Karpas-422 (cell line): ENCODE data around the gene TNIP2. TPM values are rescaled to one million over a fixed set of nuclear protein-coding genes. Genes with fewer than 3 reads are reported as not detected.

Source experiments
- DNase-seq: peaks from one replicate; pipeline ENCODE4 v3.0.0-alpha.2; 2015
- H2AFZ ChIP-seq: fragments of 200-600 bp; sonication (generic); 2 replicates; pipeline ENCODE4 v1.6.1; 2014; ENCODE audit warnings: antibody characterized with exemption, low read length, mixed read lengths
- H3K27ac ChIP-seq: fragments of 200-600 bp; sonication (generic); 2 replicates; pipeline ENCODE4 v1.5.1; 2014; ENCODE audit warnings: mild to moderate bottlenecking, low read length, moderate library complexity
- H3K27me3 ChIP-seq: fragments of 200-600 bp; sonication (generic); 2 replicates; pipeline ENCODE4 v1.6.1; 2014; ENCODE audit warnings: low read length, mixed read lengths
- H3K36me3 ChIP-seq: fragments of 200-600 bp; sonication (generic); 2 replicates; pipeline ENCODE4 v1.6.1; 2014; ENCODE audit warnings: low read length, mixed read lengths; ENCODE audit not compliant: insufficient read depth
- H3K4me1 ChIP-seq: fragments of 200-600 bp; sonication (generic); 2 replicates; pipeline ENCODE4 v1.6.1; 2014; ENCODE audit warnings: mild to moderate bottlenecking, low read length, mixed read lengths
- H3K4me2 ChIP-seq: fragments of 200-600 bp; sonication (generic); 2 replicates; pipeline ENCODE4 v1.6.1; 2014; ENCODE audit warnings: low read length, low read depth, mild to moderate bottlenecking; ENCODE audit not compliant: poor library complexity, severe bottlenecking
- H3K4me3 ChIP-seq: fragments of 200-600 bp; sonication (generic); 2 replicates; pipeline ENCODE4 v1.5.1; 2014; ENCODE audit warnings: mild to moderate bottlenecking, antibody characterized with exemption, low read length, mixed read lengths
- H3K79me2 ChIP-seq: fragments of 200-600 bp; sonication (generic); 2 replicates; pipeline ENCODE4 v1.6.1; 2014; ENCODE audit warnings: mild to moderate bottlenecking, low read length, mixed read lengths
- H3K9ac ChIP-seq: fragments of 200-600 bp; sonication (generic); 2 replicates; pipeline ENCODE4 v1.6.0; 2014; ENCODE audit warnings: low read length
- H3K9me2 ChIP-seq: fragments of 200-600 bp; sonication (generic), shearing (Covaris generic); replicated peaks from 2 replicates; pipeline ENCODE4 v1.6.0; 2014; ENCODE audit warnings: mild to moderate bottlenecking, low read length, moderate library complexity; ENCODE audit not compliant: insufficient read depth
- H3K9me3 ChIP-seq: fragments of 300-700, 200-600 bp; sonication (generic); 2 replicates; pipeline ENCODE4 v1.6.1; 2014; ENCODE audit warnings: low read length, mixed read lengths
- H4K20me1 ChIP-seq: fragments of 200-600 bp; sonication (generic); 2 replicates; pipeline ENCODE4 v1.6.1; 2014; ENCODE audit warnings: mild to moderate bottlenecking, antibody characterized with exemption, low read length, low read depth; ENCODE audit not compliant: insufficient read depth
- total RNA-seq: library from RNA; depleted of rRNA; stranded (reverse); fragments of >200 nt; shearing (Covaris generic); gene quantifications from 2 replicates; pipeline ENCODE4 v1.2.3, GENCODE V29; 2014; ENCODE audit warnings: low replicate concordance; rRNA removed

TNIP2 gene
- total RNA-seq, 1 experiment from 2014 or later, result 30.6 TPM

GRCh38 chr4:2698504-2698903 lies 57.6 kb downstream of the TNIP2 start:
- Histone ChIP-seq H3K27me3 (no peaks in the 10 kb centered on the region), H3K9me3 (no peaks in the 10 kb centered on the region), H3K4me2 (no peak overlapping the region), H3K9me2 (no peaks in the 10 kb centered on the region), H4K20me1 (no peaks in the 10 kb centered on the region), H3K9ac (no peak overlapping the region), H3K4me1 (peaks cover 49% of the 10 kb centered on the region), H3K36me3 (peaks cover 27% of the 10 kb centered on the region), H3K79me2 (peaks cover 27% of the 10 kb centered on the region), H3K27ac (peak overlapping the region; percentile 100), H2AFZ (no peak overlapping the region), H3K4me3 (no peak overlapping the region)
- DNase-seq, result no peak

DNA sequence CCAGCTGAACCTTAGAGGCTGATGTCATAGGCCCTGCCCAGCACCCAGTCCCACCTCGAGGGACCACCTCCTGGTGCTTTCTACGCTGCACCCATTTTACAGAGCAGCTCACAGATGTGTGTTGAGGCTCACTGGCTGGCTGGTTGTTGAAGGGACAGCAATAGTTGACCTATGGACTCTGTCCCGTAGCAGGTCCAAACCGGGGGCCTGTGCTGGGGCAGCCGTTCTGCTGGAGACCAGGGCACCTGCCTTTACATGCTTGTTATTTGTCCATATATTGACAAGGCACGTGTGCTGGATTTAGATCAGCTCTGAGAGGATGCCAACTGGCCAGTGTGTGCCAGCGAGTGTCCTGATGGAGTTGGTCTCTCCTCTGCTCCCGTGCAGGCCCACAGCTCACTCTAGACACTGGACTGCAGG lies 58.1 kb downstream of the TNIP2 start:
- H3K9me2 ChIP-seq, result no peaks in the 10 kb centered on the region
- DNase-seq, result no peak
- no peak overlapping the region for H3K9ac ChIP-seq
- peaks cover 27% of the 10 kb centered on the region for H3K79me2 ChIP-seq
- peaks cover 22% of the 10 kb centered on the region for H3K36me3 ChIP-seq
- no peaks in the 10 kb centered on the region for H3K27me3 ChIP-seq
- H4K20me1 ChIP-seq, result no peaks in the 10 kb centered on the region
- H3K9me3 ChIP-seq, result no peaks in the 10 kb centered on the region
- H3K27ac ChIP-seq, result peak overlapping the region; percentile 100
- H3K4me3 ChIP-seq, result no peak overlapping the region
- no peak overlapping the region for H2AFZ ChIP-seq
- no peak overlapping the region for H3K4me2 ChIP-seq
- peaks cover 53% of the 10 kb centered on the region for H3K4me1 ChIP-seq

DNA sequence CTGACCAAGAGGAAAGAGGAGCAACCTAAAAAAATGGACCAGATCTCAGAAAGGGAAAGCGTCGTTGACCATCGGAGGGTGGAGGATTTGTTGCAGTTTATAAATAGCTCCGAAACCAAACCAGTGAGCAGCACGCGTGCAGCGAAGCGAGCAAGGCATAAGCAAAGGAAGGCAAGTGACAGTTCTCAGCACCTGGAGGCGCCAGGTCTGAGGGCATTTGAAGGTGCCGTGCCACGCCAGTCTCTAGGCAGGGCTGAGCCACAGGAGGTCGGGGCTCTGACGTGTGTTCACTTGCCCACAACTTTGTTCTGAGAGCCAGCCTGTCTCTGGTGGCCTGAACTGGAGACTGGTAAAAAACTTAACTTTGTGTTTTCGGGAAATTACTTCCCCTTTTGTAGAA lies 59.7 kb downstream of the TNIP2 start:
- Histone ChIP-seq H3K79me2 (peaks cover 22% of the 10 kb centered on the region), H3K9me3 (no peaks in the 10 kb centered on the region), H3K27ac (peak overlapping the region; percentile 100), H3K4me1 (peaks cover 57% of the 10 kb centered on the region), H3K4me2 (peak overlapping the region; percentile 96), H3K27me3 (no peaks in the 10 kb centered on the region), H3K9me2 (no peaks in the 10 kb centered on the region), H3K36me3 (peaks cover 14% of the 10 kb centered on the region), H3K9ac (peak overlapping the region; percentile 61), H2AFZ (no peak overlapping the region), H4K20me1 (no peaks in the 10 kb centered on the region), H3K4me3 (peak overlapping the region; percentile 56)
- DNase-seq, result peak; percentile 98

DNA sequence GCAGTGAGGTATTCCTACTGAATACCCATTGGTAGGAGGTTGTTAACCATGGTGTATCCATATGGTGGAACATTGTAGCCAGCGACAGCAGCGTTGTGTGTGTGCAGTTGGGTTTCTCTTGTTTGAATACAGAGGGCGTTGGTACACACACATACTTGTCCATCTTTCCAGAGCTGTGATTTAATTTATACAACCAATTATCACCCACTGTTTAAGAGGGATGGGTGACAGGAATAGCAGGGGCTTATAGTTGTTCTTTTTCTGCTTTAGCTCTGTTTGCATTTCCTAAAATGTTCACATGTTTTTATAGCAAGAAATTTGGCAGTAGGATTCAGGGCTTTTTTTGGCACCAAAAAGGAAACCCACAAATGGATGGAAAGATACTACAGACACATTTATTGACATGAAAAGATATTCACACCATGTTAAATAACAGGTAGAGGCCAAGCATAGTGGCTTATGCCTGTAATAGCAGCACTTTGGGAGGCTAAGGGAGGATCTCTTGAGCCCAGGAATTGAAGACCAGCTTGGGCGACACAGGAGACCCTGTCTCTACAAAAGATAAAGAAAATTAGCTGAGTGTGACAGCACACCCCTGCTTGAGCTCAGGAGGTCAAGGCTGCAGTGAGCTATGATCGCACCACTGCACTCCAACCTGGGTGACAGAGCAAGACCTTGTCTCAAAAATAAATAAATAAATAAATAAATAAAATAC lies 60.6 kb downstream of the TNIP2 start:
- Histone ChIP-seq H3K9me2 (no peaks in the 10 kb centered on the region), H3K79me2 (peaks cover 30% of the 10 kb centered on the region), H3K27me3 (no peaks in the 10 kb centered on the region), H2AFZ (no peak overlapping the region), H4K20me1 (no peaks in the 10 kb centered on the region), H3K27ac (peak overlapping the region; percentile 100), H3K9me3 (no peaks in the 10 kb centered on the region), H3K4me3 (peak overlapping the region; percentile 56), H3K36me3 (peaks cover 21% of the 10 kb centered on the region), H3K4me2 (peak overlapping the region; percentile 96), H3K9ac (peak overlapping the region; percentile 60), H3K4me1 (peaks cover 67% of the 10 kb centered on the region)
- peak; percentile 71 for DNase-seq

- Histone ChIP-seq H3K4me3 (peak overlapping the region; percentile 48; the same call in 1 of the 2 replicates), H3K9me2 (no peaks in the 10 kb centered on the region), H3K36me3 (peaks cover 20% of the 10 kb centered on the region), H3K27ac (peak overlapping the region; percentile 100), H3K79me2 (peaks cover 31% of the 10 kb centered on the region), H4K20me1 (no peaks in the 10 kb centered on the region), H3K4me1 (peaks cover 75% of the 10 kb centered on the region), H3K4me2 (peak overlapping the region; percentile 96), H3K9me3 (no peaks in the 10 kb centered on the region), H3K27me3 (no peaks in the 10 kb centered on the region), H2AFZ (no peak overlapping the region), H3K9ac (peak overlapping the region; percentile 54)
- DNase-seq, result no peak
Measured at GRCh38 chr4:2694691-2695090, 61.4 kb downstream of the TNIP2 start.

DNA sequence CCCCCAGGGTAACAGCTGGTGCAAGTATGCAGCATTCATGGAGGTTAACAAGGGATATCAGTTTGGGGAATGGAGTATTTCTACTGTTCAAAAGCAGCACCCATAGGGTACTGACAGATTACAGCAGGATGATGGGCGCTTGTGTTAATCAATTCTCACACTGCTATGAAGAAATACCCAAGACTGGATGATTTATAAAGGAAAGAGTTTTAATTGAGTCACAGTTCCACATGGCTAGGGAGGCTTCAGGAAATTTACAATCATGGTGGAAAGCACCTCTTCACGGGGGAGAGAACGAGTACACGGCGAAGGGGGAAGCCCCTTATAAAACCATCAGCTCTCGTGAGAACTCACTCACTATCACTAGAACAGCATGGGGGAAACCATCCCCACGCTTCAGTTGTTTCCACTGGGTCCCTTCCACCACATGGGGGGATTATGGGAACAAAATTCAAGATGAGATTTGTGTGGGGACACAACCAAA lies 64.1 kb downstream of the TNIP2 start:
- no peak for DNase-seq
- peak overlapping the region; percentile 98 for H3K27ac ChIP-seq
- H3K9ac ChIP-seq, result no peak overlapping the region
- H2AFZ ChIP-seq, result no peak overlapping the region
- H3K4me2 ChIP-seq, result no peak overlapping the region
- peaks cover 86% of the 10 kb centered on the region for H3K4me1 ChIP-seq
- H3K27me3 ChIP-seq, result no peaks in the 10 kb centered on the region
- no peaks in the 10 kb centered on the region for H3K9me2 ChIP-seq
- no peak overlapping the region for H3K4me3 ChIP-seq
- peaks cover 10% of the 10 kb centered on the region for H3K36me3 ChIP-seq
- H3K9me3 ChIP-seq, result no peaks in the 10 kb centered on the region
- peaks cover 11% of the 10 kb centered on the region for H3K79me2 ChIP-seq
- no peaks in the 10 kb centered on the region for H4K20me1 ChIP-seq

Other genes with a start within 250 kb of the TNIP2 start
- 28.0 and 38.8 TPM in 2 replicates for gene FAM193A, start 219.7 kb downstream of the TNIP2 start, total RNA-seq
- 17.2 and 29.9 TPM in 2 replicates for gene SH3BP2, start 36.7 kb upstream of the TNIP2 start, total RNA-seq
- 62.9 and 69.7 TPM in 2 replicates for gene ADD1, start 87.5 kb upstream of the TNIP2 start, total RNA-seq
- gene NOP14, start 207.1 kb upstream of the TNIP2 start, total RNA-seq, result 19.2 and 27.6 TPM in 2 replicates
- gene GRK4, start 207.2 kb upstream of the TNIP2 start, total RNA-seq, result 3.0 and 3.8 TPM in 2 replicates